ENCODE measurements around the gene CEMIP. TPM values are rescaled to one million over a fixed set of nuclear protein-coding genes. Genes with fewer than 3 reads are reported as not detected.

Gene CEMIP
- total RNA-seq, 1 experiment from 2014 or later: 3.1 TPM

DNA sequence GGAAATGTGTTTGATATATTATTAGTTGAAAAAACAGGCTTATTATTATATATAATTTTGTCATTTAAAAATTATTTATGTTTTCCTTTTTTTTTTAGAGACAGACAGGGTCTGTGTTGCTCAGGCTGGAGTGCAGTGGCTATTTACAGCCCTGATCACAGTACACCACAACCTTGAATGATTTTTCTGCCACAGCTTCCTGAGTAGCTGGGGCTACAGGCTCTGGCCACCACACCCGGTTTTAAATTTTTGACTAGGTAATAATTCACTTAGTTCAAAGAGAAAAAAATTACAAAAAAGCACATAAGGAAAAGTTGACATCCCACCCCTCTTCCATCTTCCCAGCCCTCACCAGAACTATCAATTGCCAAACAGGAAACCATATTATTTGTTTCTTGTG is 4.7 kb upstream of the CEMIP start:
- no peaks in the 10 kb centered on the region for H4K20me1 ChIP-seq (ENCODE audit: low read length)
- ChIA-PET POLR2A (ENCODE audit: unreplicated experiment) (no interaction called here), CTCF (interaction anchor here (0.6 kb wide), 1 partner anchor 207 kb away, joined by 4 read pairs; no protein-coding TSS in a partner anchor)
- no peak overlapping the region for H3K27ac ChIP-seq (ENCODE audit: low read length)
- peaks cover 16% of the 10 kb centered on the region for H3K4me1 ChIP-seq (ENCODE audit: insufficient read depth, low read length)
- intact Hi-C loops (cut with micrococcal nuclease): no loop called here
- H2AFZ ChIP-seq (ENCODE audit: low read length): no peak overlapping the region
- DNase-seq (no peak), ATAC-seq (no peak)
- no TSS peak for BruUV-seq (replicated peaks)
- no peaks in the 10 kb centered on the region for H3K36me3 ChIP-seq (ENCODE audit: low read depth, low read length)
- no peak for TF ChIP-seq EZH2phosphoT487 (IDR thresholded peaks at IDR 0.05; ENCODE audit: borderline replicate concordance, low read length)
- TF ChIP-seq EZH2 (IDR thresholded peaks at IDR 0.05; ENCODE audit: low read length, unreplicated experiment): no peak
- no peak for TF ChIP-seq CTCF (conservative IDR thresholded peaks at IDR 0.05; ENCODE audit: low read depth, low read length)
- no peaks in the 10 kb centered on the region for H3K79me2 ChIP-seq (ENCODE audit: low read length)
- no peaks in the 10 kb centered on the region for H3K27me3 ChIP-seq (ENCODE audit: low read length)
- H3F3A ChIP-seq (ENCODE audit: low read length, unreplicated experiment): no peaks in the 10 kb centered on the region
- no peaks in the 10 kb centered on the region for H3K9me3 ChIP-seq (ENCODE audit: low read length)
- no peak overlapping the region for H3K4me3 ChIP-seq (ENCODE audit: low read length)
- H3K4me2 ChIP-seq (ENCODE audit: low read length): no peak overlapping the region
- H3K9ac ChIP-seq (ENCODE audit: low read length): no peak overlapping the region
- no peaks in the 10 kb centered on the region for H3K9me2 ChIP-seq (replicated peaks; ENCODE audit: low read length)

- no TSS peak for BruUV-seq (replicated peaks)
- no peak overlapping the region for H3K27ac ChIP-seq (ENCODE audit: low read length)
- H3K9me2 ChIP-seq (replicated peaks; ENCODE audit: low read length): no peaks in the 10 kb centered on the region
- ChIA-PET POLR2A (ENCODE audit: unreplicated experiment) (no interaction called here), CTCF (interaction anchor here (1.1 to 5.3 kb wide), 2 partner anchors 30 to 208 kb away, joined by 5 to 44 read pairs; no protein-coding TSS in a partner anchor)
- H3K9me3 ChIP-seq (ENCODE audit: low read length): no peaks in the 10 kb centered on the region
- H3F3A ChIP-seq (ENCODE audit: low read length, unreplicated experiment): no peaks in the 10 kb centered on the region
- peaks cover 21% of the 10 kb centered on the region for H3K4me1 ChIP-seq (ENCODE audit: insufficient read depth, low read length)
- no peak overlapping the region for H2AFZ ChIP-seq (ENCODE audit: low read length)
- H3K36me3 ChIP-seq (ENCODE audit: low read depth, low read length): no peaks in the 10 kb centered on the region
- TF ChIP-seq EZH2 (IDR thresholded peaks at IDR 0.05; ENCODE audit: low read length, unreplicated experiment) (no peak), CTCF (conservative IDR thresholded peaks at IDR 0.05; ENCODE audit: low read depth, low read length) (no peak), EZH2phosphoT487 (IDR thresholded peaks at IDR 0.05; ENCODE audit: borderline replicate concordance, low read length) (no peak)
- H4K20me1 ChIP-seq (ENCODE audit: low read length): no peaks in the 10 kb centered on the region
- intact Hi-C loops (cut with micrococcal nuclease): loop anchor here (5.0 kb wide), 3 partner anchors 78 to 182 kb away; partner anchors contain the start of gene ABHD17C
- no peak for ATAC-seq
- no peak overlapping the region for H3K9ac ChIP-seq (ENCODE audit: low read length)
- H3K79me2 ChIP-seq (ENCODE audit: low read length): no peaks in the 10 kb centered on the region
- H3K4me3 ChIP-seq (ENCODE audit: low read length): no peak overlapping the region
- no peak overlapping the region for H3K4me2 ChIP-seq (ENCODE audit: low read length)
- 0 out of 2 replicates have a peak, but pooled peaks cover 3% of the 10 kb centered on the region for H3K27me3 ChIP-seq (ENCODE audit: low read length)
- no peak for DNase-seq
Observed at GRCh38 chr15:80775338-80775737, 3.8 kb upstream of the CEMIP start.

DNA sequence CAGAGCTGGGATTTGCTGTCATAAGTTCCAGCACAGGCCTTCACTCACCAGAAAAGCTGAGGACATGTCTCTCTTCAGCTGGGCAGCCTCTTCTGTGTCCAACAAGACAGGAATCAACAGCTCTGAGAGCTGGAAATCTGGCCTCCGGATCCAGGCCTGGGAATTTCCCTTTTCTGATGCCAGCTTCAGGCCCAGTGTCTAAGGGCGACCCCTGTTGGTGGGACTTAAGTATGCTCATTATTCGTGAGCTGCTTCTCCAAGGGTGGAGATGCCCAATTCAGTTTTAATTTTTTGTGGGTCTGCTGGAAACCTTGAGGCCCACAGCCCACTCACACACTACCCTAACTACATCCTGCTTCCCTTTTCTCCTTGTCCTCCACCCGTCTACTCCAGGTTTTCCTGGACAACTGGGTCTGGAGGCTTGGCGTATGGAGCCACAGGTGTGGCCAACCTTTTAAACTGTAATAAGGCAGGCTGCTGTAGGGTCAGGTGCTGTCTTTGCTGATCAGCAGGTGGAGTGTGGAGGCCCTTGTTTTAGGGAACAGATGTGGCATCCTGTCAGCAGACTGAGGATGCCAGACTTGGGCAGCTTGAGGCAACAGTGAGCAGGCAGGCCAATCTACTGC is 2.6 kb upstream of the CEMIP start:
- no peak for ATAC-seq
- Histone ChIP-seq H3K4me2 (ENCODE audit: low read length) (no peak overlapping the region), H2AFZ (ENCODE audit: low read length) (no peak overlapping the region), H3K9ac (ENCODE audit: low read length) (peak overlapping the region; percentile 35; the same call in 1 of the 2 replicates), H3K79me2 (ENCODE audit: low read length) (no peaks in the 10 kb centered on the region), H3K4me1 (ENCODE audit: insufficient read depth, low read length) (peaks cover 27% of the 10 kb centered on the region), H3K9me2 (replicated peaks; ENCODE audit: low read length) (no peaks in the 10 kb centered on the region), H4K20me1 (ENCODE audit: low read length) (no peaks in the 10 kb centered on the region), H3K27me3 (ENCODE audit: low read length) (0 out of 2 replicates have a peak, but pooled peaks cover 4% of the 10 kb centered on the region), H3K4me3 (ENCODE audit: low read length) (no peak overlapping the region), H3F3A (ENCODE audit: low read length, unreplicated experiment) (no peaks in the 10 kb centered on the region), H3K9me3 (ENCODE audit: low read length) (no peaks in the 10 kb centered on the region), H3K36me3 (ENCODE audit: low read depth, low read length) (no peaks in the 10 kb centered on the region), H3K27ac (ENCODE audit: low read length) (peak overlapping the region; percentile 74)
- no TSS peak for BruUV-seq (replicated peaks)
- DNase-seq: peak; percentile 74
- POLR2A ChIA-PET (ENCODE audit: unreplicated experiment): no interaction called here
- intact Hi-C loops (cut with micrococcal nuclease): loop anchor here (1.0 to 5.0 kb wide), 4 partner anchors 79 to 320 kb away; partner anchors contain the start of gene ABHD17C
- TF ChIP-seq EZH2phosphoT487 (IDR thresholded peaks at IDR 0.05; ENCODE audit: borderline replicate concordance, low read length): no peak
- no peak for TF ChIP-seq EZH2 (IDR thresholded peaks at IDR 0.05; ENCODE audit: low read length, unreplicated experiment)
- TF ChIP-seq CTCF (conservative IDR thresholded peaks at IDR 0.05; ENCODE audit: low read depth, low read length): peak; percentile 80
- CTCF ChIA-PET: interaction anchor here (0.5 to 5.3 kb wide), 12 partner anchors 8 to 209 kb away, joined by 3 to 44 read pairs (median 6); partner anchors contain the start of gene ABHD17C

Measured in PC-3 (cell line).